Placental epithelial cell (primary cell): ENCODE data around the gene CDK14. TPM values are rescaled to one million over a fixed set of nuclear protein-coding genes. Genes with fewer than 3 reads are reported as not detected.

Experiments used
- total RNA-seq: library from RNA; depleted of rRNA; stranded (reverse); fragments of >200 nt; gene quantifications from 2 replicates; pipeline ENCODE4 v1.2.3, GENCODE V29; 2012

CDK14 gene
- total RNA-seq: 15.4 and 16.1 TPM in 2 replicates

GRCh38 chr7:90595801-90596670, at the start of gene CDK14:
Gene CDK14, plus strand, starts transcription at chr7:90596321. Its CDS starts 307 bp downstream, at chr7:90596628.

Other genes with a start within 250 kb of the CDK14 start
- gene GTPBP10, start 249.6 kb upstream of the CDK14 start, total RNA-seq: 11.8 and 20.4 TPM in 2 replicates
- gene CLDN12, start 192.9 kb upstream of the CDK14 start, total RNA-seq: 18.5 and 39.6 TPM in 2 replicates
- gene PTTG1IP2, start 126.7 kb upstream of the CDK14 start, total RNA-seq: not detected in 2 replicates